NCI-H1105 (cell line): ENCODE data around the gene HOXD8.
A peak's percentile ranks its signal among the peaks of the same experiment; 100 is the strongest.

Source experiments
- DNase-seq: peaks from one replicate; lab custom pipeline; 2025; lab: John Stamatoyannopoulos, UW

HOXD8 gene

GRCh38 chr2:176160251-176160985 is 30.9 kb downstream of the HOXD8 start:
- DNase-seq = no peak

GRCh38 chr2:176160986-176161824 is 31.7 kb downstream of the HOXD8 start:
- no peak for DNase-seq

GRCh38 chr2:176161825-176162626 is 32.5 kb downstream of the HOXD8 start:
- DNase-seq = no peak

GRCh38 chr2:176162911-176163671 is 33.6 kb downstream of the HOXD8 start:
- no peak for DNase-seq

GRCh38 chr2:176163672-176164056 is 34.2 kb downstream of the HOXD8 start:
- no peak for DNase-seq

- DNase-seq = no peak
Observed at GRCh38 chr2:176164201-176164600, 34.7 kb downstream of the HOXD8 start.

GRCh38 chr2:176164611-176165369 is 35.3 kb downstream of the HOXD8 start:
- DNase-seq = no peak

GRCh38 chr2:176165370-176166050 is 36.0 kb downstream of the HOXD8 start:
- no peak for DNase-seq

GRCh38 chr2:176166272-176166671 is 36.8 kb downstream of the HOXD8 start:
- DNase-seq = no peak

- DNase-seq = no peak
Observed at GRCh38 chr2:176167398-176167797, 37.9 kb downstream of the HOXD8 start.

- DNase-seq = no peak
Observed at GRCh38 chr2:176169181-176169580, 39.7 kb downstream of the HOXD8 start.

GRCh38 chr2:176169711-176170110 is 40.2 kb downstream of the HOXD8 start:
- no peak for DNase-seq

- DNase-seq = no peak
Observed at GRCh38 chr2:176170602-176171305, 41.2 kb downstream of the HOXD8 start.

- DNase-seq = peak; percentile 59
Observed at GRCh38 chr2:176171351-176172006, 42.0 kb downstream of the HOXD8 start.

GRCh38 chr2:176172007-176172894 is 42.7 kb downstream of the HOXD8 start:
- DNase-seq = no peak

GRCh38 chr2:176172895-176173566 is 43.5 kb downstream of the HOXD8 start:
- DNase-seq = no peak

- no peak for DNase-seq
Observed at GRCh38 chr2:176173567-176174381, 44.3 kb downstream of the HOXD8 start.
